HCT116 (cell line): Measurements from ENCODE around the gene DENND1A. TPM values are rescaled to one million over a fixed set of nuclear protein-coding genes. Genes with fewer than 3 reads are reported as not detected.

Source experiments
- ATAC-seq: fragments of 200-7000 bp; cut with Tn5 transposase; 2 replicates; pipeline ENCODE4 v1.9.1; 2020; ENCODE audit warnings: mild to moderate bottlenecking, moderate library complexity
- BruUV-seq: library from RNA; stranded (reverse); fragments of 400-500 nt; replicated peaks from 2 replicates; lab custom pipeline; 2021; lab: Mats Ljungman, UMichigan
- CTCF ChIA-PET: fragments of 300-600 bp; sonication (Branson Sonifier 250); formaldehyde crosslinking; loops from one replicate; lab custom pipeline; 2021; ENCODE audit warnings: antibody characterized with exemption; lab: Charles Lee
- POLR2A ChIA-PET: fragments of 300-600, 350-600 bp; sonication (Branson Sonifier 250); formaldehyde crosslinking; loops from one replicate; lab custom pipeline; 2021; ENCODE audit warnings: antibody characterized with exemption; lab: Charles Lee
- RAD21 ChIA-PET, 2 experiments: fragments of 300-600 bp; sonication (Branson Sonifier 250); formaldehyde crosslinking; loops; one replicate each; lab custom pipeline; 2023; ENCODE audit warnings: low total read pairs in 2 of 2; ENCODE audit not compliant: uncharacterized antibody in 2 of 2, unreplicated experiment in 2 of 2, low non-redundant PET in 1 of 2; lab: Charles Lee
- DNase-seq: peaks from one replicate; pipeline ENCODE4 v3.0.0-alpha.2; 2010; ENCODE audit warnings: low read depth, low spot score
- H2AFZ ChIP-seq: fragments of 200-600 bp; shearing (Covaris generic), sonication (generic); 2 replicates; pipeline ENCODE4 v1.6.1; 2017; ENCODE audit warnings: low read depth, mixed run types, mixed read lengths, antibody characterized with exemption, low read length; ENCODE audit not compliant: poor library complexity, severe bottlenecking
- H3K27ac ChIP-seq: 2 replicates; pipeline ENCODE4 v1.5.1; 2012; ENCODE audit warnings: low read depth, low read length
- H3K27me3 ChIP-seq: fragments of 200-600 bp; sonication (generic); 2 replicates; pipeline ENCODE4 v1.6.1; 2016; ENCODE audit warnings: mixed run types, low read length, mixed read lengths; ENCODE audit not compliant: insufficient read depth
- H3K36me3 ChIP-seq, 2 experiments: fragments of 200-500 bp in 1 of 2; fragments of 200-600 bp in 1 of 2; sonication (Bioruptor generic) in 1 of 2; sonication (generic) in 1 of 2; 2 replicates each; pipeline versions ENCODE4 v1.5.1 to v1.6.1; 2014 to 2016; ENCODE audit warnings: low read length in 2 of 2, inconsistent platforms in 1 of 2, mixed read lengths in 1 of 2, mixed run types in 1 of 2; ENCODE audit not compliant: insufficient read depth in 2 of 2, control insufficient read depth in 1 of 2
- H3K4me1 ChIP-seq, 2 experiments: fragments of 200-600 bp in 1 of 2; sonication (generic) in 1 of 2; 2 replicates each; pipeline versions ENCODE4 v1.5.1 to v1.6.1; 2012 to 2017; ENCODE audit warnings: low read length in 2 of 2, inconsistent platforms in 1 of 2, mild to moderate bottlenecking in 1 of 2, mixed read lengths in 1 of 2, mixed run types in 1 of 2, moderate library complexity in 1 of 2; ENCODE audit not compliant: insufficient read depth in 2 of 2, control insufficient read depth in 1 of 2
- H3K4me2 ChIP-seq: fragments of 200-600 bp; sonication (generic); 2 replicates; pipeline ENCODE4 v1.6.1; 2017; ENCODE audit warnings: mixed run types, low read length, mixed read lengths
- H3K4me3 ChIP-seq, 2 experiments: fragments of 200-600 bp in 1 of 2; sonication (generic) in 1 of 2; replicated peaks in 1 of 2; 2 replicates each; pipeline ENCODE4 v1.5.1; 2011 to 2016; ENCODE audit warnings: low read length in 2 of 2, control low read depth in 1 of 2, low read depth in 1 of 2, mild to moderate bottlenecking in 1 of 2, mixed read lengths in 1 of 2, mixed run types in 1 of 2
- H3K79me2 ChIP-seq: fragments of 200-600 bp; sonication (generic); 2 replicates; pipeline ENCODE4 v1.6.1; 2017; ENCODE audit warnings: mild to moderate bottlenecking, mixed run types, low read length, moderate library complexity, mixed read lengths; ENCODE audit not compliant: insufficient read depth
- H3K9ac ChIP-seq: fragments of 200-600 bp; sonication (generic); 2 replicates; pipeline ENCODE4 v1.6.1; 2016; ENCODE audit warnings: low read length, mixed read lengths
- H3K9me2 ChIP-seq: fragments of 200-600 bp; sonication (generic), shearing (Covaris generic); 2 replicates; pipeline ENCODE4 v1.6.1; 2017; ENCODE audit warnings: mixed run types, mild to moderate bottlenecking, moderate library complexity; ENCODE audit not compliant: insufficient read depth
- H3K9me3 ChIP-seq, 2 experiments: fragments of 200-500 bp in 1 of 2; fragments of 200-600 bp in 1 of 2; sonication (Bioruptor generic) in 1 of 2; sonication (generic) in 1 of 2; 2 replicates each; pipeline ENCODE4 v1.6.1; 2014 to 2017; ENCODE audit warnings: low read length in 2 of 2, mixed read lengths in 2 of 2, inconsistent platforms in 1 of 2, low read depth in 1 of 2, mild to moderate bottlenecking in 1 of 2, mixed run types in 1 of 2, moderate library complexity in 1 of 2; ENCODE audit not compliant: control insufficient read depth in 1 of 2, insufficient read depth in 1 of 2
- H4K20me1 ChIP-seq: fragments of 200-600 bp; sonication (generic), shearing (Covaris generic); 2 replicates; pipeline ENCODE4 v1.6.1; 2017; ENCODE audit warnings: mixed run types, mild to moderate bottlenecking, moderate library complexity; ENCODE audit not compliant: insufficient read depth
- ELF1 ChIP-seq: IDR thresholded peaks from 2 replicates; pipeline ENCODE4 v1.6.1; 2012; ENCODE audit warnings: low read depth, borderline replicate concordance
- EZH2 ChIP-seq: fragments of 200-600 bp; sonication (generic); IDR thresholded peaks from 2 replicates; pipeline ENCODE4 v1.6.1; 2017; ENCODE audit warnings: antibody characterized with exemption, mixed run types
- FOSL1 ChIP-seq: IDR thresholded peaks from 2 replicates; pipeline ENCODE4 v1.6.1; 2012; ENCODE audit warnings: low read depth
- JUND ChIP-seq: IDR thresholded peaks from 2 replicates; pipeline ENCODE4 v1.6.1; 2012
- MAX ChIP-seq: IDR thresholded peaks from 2 replicates; pipeline ENCODE4 v1.6.1; 2012
- POLR2AphosphoS5 ChIP-seq: IDR thresholded peaks from 2 replicates; pipeline ENCODE4 v1.6.1; 2011; ENCODE audit warnings: mild to moderate bottlenecking, low read depth, low read length, moderate library complexity
- RAD21 ChIP-seq: IDR thresholded peaks from 2 replicates; pipeline ENCODE4 v1.6.1; 2012; ENCODE audit warnings: low read depth, mild to moderate bottlenecking
- SIN3A ChIP-seq: IDR thresholded peaks from 2 replicates; pipeline ENCODE4 v1.6.1; 2012; ENCODE audit warnings: low read depth
- SP1 ChIP-seq: IDR thresholded peaks from 2 replicates; pipeline ENCODE4 v1.6.1; 2012; ENCODE audit warnings: low read depth
- intact Hi-C: fragments of 100-400 bp; cut with micrococcal nuclease; formaldehyde crosslinking; loops from 2 replicates; pipeline ENCODE4 v1.10.0; 2022
- total RNA-seq: library from RNA; stranded (reverse); gene quantifications from one replicate; pipeline ENCODE4 v1.2.1, GENCODE V29; 2021; ENCODE audit not compliant: unreplicated experiment
- TF ChIP-seq, protein P1 (sequence below): IDR thresholded peaks from 2 replicates; pipeline ENCODE4 v1.6.1; 2012

DENND1A gene
- total RNA-seq, 1 experiment from 2014 or later: 33.0 TPM

GRCh38 chr9:123382653-123383511 is 547.0 kb downstream of the DENND1A start:
- DNase-seq (no peak), ATAC-seq (no peak)
- POLR2A ChIA-PET: no interaction called here
- no TSS peak for BruUV-seq
- TF ChIP-seq POLR2AphosphoS5 (no peak), JUND (no peak), MAX (no peak), SP1 (no peak), ELF1 (no peak), RAD21 (no peak), EZH2 (no peak), SIN3A (no peak), FOSL1 (no peak)
- TF ChIP-seq, protein P1, sequence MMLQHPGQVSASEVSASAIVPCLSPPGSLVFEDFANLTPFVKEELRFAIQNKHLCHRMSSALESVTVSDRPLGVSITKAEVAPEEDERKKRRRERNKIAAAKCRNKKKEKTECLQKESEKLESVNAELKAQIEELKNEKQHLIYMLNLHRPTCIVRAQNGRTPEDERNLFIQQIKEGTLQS: no peak
- Histone ChIP-seq H2AFZ (no peak overlapping the region), H3K79me2 (no peaks in the 10 kb centered on the region), H3K4me1 (no peaks in the 10 kb centered on the region), H3K9me3 (no peaks in the 10 kb centered on the region), H3K9me2 (no peaks in the 10 kb centered on the region), H3K4me2 (no peak overlapping the region), H3K36me3 (no peaks in the 10 kb centered on the region), H3K9ac (no peak overlapping the region), H4K20me1 (no peaks in the 10 kb centered on the region), H3K4me3 (no peak overlapping the region), H3K27me3 (no peaks in the 10 kb centered on the region), H3K27ac (no peak overlapping the region)
- RAD21 ChIA-PET: no interaction called here
- CTCF ChIA-PET: no interaction called here
- intact Hi-C loops: no loop called here
